PC-3 (cell line): Measurements from ENCODE around the gene LMTK2. TPM values are rescaled to one million over a fixed set of nuclear protein-coding genes. Genes with fewer than 3 reads are reported as not detected.
A peak's percentile ranks its signal among the peaks of the same experiment; 100 is the strongest.

ENCODE experiments used
- ATAC-seq: fragments of 200-7000 bp; cut with Tn5 transposase; 2 replicates; pipeline ENCODE4 v1.9.1; 2020; ENCODE audit warnings: mild to moderate bottlenecking, moderate library complexity
- BruUV-seq: library from RNA; stranded (reverse); fragments of 400-500 nt; replicated peaks from 2 replicates; lab custom pipeline; 2021; lab: Mats Ljungman, UMichigan
- CTCF ChIA-PET: fragments of 300-600 bp; sonication (Branson Sonifier 250); formaldehyde crosslinking; loops from one replicate; lab custom pipeline; 2022; ENCODE audit warnings: antibody characterized with exemption; lab: Charles Lee
- POLR2A ChIA-PET: fragments of 300-600 bp; sonication (Branson Sonifier 250); formaldehyde crosslinking; loops from one replicate; lab custom pipeline; 2022; ENCODE audit warnings: antibody characterized with exemption; ENCODE audit not compliant: unreplicated experiment; lab: Charles Lee
- DNase-seq: peaks from one replicate; pipeline ENCODE4 v3.0.0-alpha.2; 2015
- H2AFZ ChIP-seq: fragments of 300-600 bp; sonication (generic); 2 replicates; pipeline ENCODE4 v1.6.0; 2016; ENCODE audit warnings: antibody characterized with exemption, low read length
- H3F3A ChIP-seq: fragments of 300-600 bp; sonication (generic); one replicate; pipeline ENCODE4 v1.6.0; 2017; ENCODE audit warnings: antibody characterized with exemption, low read length, control low read depth, mild to moderate bottlenecking; ENCODE audit not compliant: unreplicated experiment
- H3K27ac ChIP-seq: fragments of 300-600 bp; sonication (generic); 2 replicates; pipeline ENCODE4 v1.5.1; 2016; ENCODE audit warnings: mild to moderate bottlenecking, low read length
- H3K27me3 ChIP-seq: fragments of 300-600 bp; sonication (generic); 2 replicates; pipeline ENCODE4 v1.6.1; 2016; ENCODE audit warnings: low read length, mixed read lengths
- H3K36me3 ChIP-seq: fragments of 300-600 bp; sonication (generic); 2 replicates; pipeline ENCODE4 v1.6.1; 2016; ENCODE audit warnings: low read depth, mixed run types, low read length, mixed read lengths
- H3K4me1 ChIP-seq: fragments of 300-600 bp; sonication (generic); 2 replicates; pipeline ENCODE4 v1.5.1; 2016; ENCODE audit warnings: low read length; ENCODE audit not compliant: insufficient read depth
- H3K4me2 ChIP-seq: fragments of 300-600 bp; sonication (generic); 2 replicates; pipeline ENCODE4 v1.6.0; 2016; ENCODE audit warnings: low read length
- H3K4me3 ChIP-seq: fragments of 300-600 bp; sonication (generic); 2 replicates; pipeline ENCODE4 v1.5.1; 2016; ENCODE audit warnings: mild to moderate bottlenecking, low read length, mixed read lengths
- H3K79me2 ChIP-seq: fragments of 300-600 bp; sonication (generic); 2 replicates; pipeline ENCODE4 v1.6.1; 2017; ENCODE audit warnings: low read length, mixed read lengths
- H3K9ac ChIP-seq: fragments of 300-600 bp; sonication (generic); 2 replicates; pipeline ENCODE4 v1.6.0; 2016; ENCODE audit warnings: mild to moderate bottlenecking, low read length
- H3K9me2 ChIP-seq: fragments of 300-600 bp; sonication (generic); replicated peaks from 2 replicates; pipeline ENCODE4 v1.6.1; 2016; ENCODE audit warnings: mixed run types, low read length, mixed read lengths
- H3K9me3 ChIP-seq: fragments of 300-600 bp; sonication (generic); 2 replicates; pipeline ENCODE4 v1.6.1; 2016; ENCODE audit warnings: low read length, mixed read lengths
- H4K20me1 ChIP-seq: fragments of 300-600 bp; sonication (generic); 2 replicates; pipeline ENCODE4 v1.6.1; 2016; ENCODE audit warnings: low read length, mixed read lengths
- CTCF ChIP-seq: fragments of 300-600 bp; sonication (generic); conservative IDR thresholded peaks from 2 replicates; pipeline ENCODE4 v1.5.1; 2017; ENCODE audit warnings: antibody characterized with exemption, low read depth, mild to moderate bottlenecking, low read length
- EZH2 ChIP-seq: fragments of 300-600 bp; sonication (generic); IDR thresholded peaks from one replicate; pipeline ENCODE4 v1.6.1; 2017; ENCODE audit warnings: antibody characterized with exemption, mild to moderate bottlenecking, low read length; ENCODE audit not compliant: unreplicated experiment
- EZH2phosphoT487 ChIP-seq: fragments of 300-600 bp; sonication (generic); IDR thresholded peaks from 2 replicates; pipeline ENCODE4 v1.6.1; 2018; ENCODE audit warnings: mild to moderate bottlenecking, antibody characterized with exemption, low read length, borderline replicate concordance
- intact Hi-C: fragments of 100-400 bp; cut with micrococcal nuclease; formaldehyde crosslinking; loops from 2 replicates; pipeline ENCODE4 v1.9.0; 2023
- total RNA-seq: library from RNA; depleted of rRNA; stranded (reverse); fragments of >200 nt; gene quantifications from 2 replicates; pipeline ENCODE4 v1.2.3, GENCODE V29; 2014

Gene LMTK2
- total RNA-seq, 1 experiment from 2014 or later = 9.0 TPM

GRCh38 chr7:98165827-98166667 is 59.4 kb downstream of the LMTK2 start:
- no peaks in the 10 kb centered on the region; the same call in 1 of the 2 replicates for H3K36me3 ChIP-seq
- no peak overlapping the region for H3K4me3 ChIP-seq
- no peaks in the 10 kb centered on the region for H3K9me3 ChIP-seq
- H3K27me3 ChIP-seq = no peaks in the 10 kb centered on the region
- H3K4me2 ChIP-seq = no peak overlapping the region
- H2AFZ ChIP-seq = no peak overlapping the region
- peaks cover 22% of the 10 kb centered on the region for H3K4me1 ChIP-seq
- DNase-seq (peak; percentile 60), ATAC-seq (peak; percentile 51)
- H4K20me1 ChIP-seq = no peaks in the 10 kb centered on the region
- H3K27ac ChIP-seq = no peak overlapping the region
- no peaks in the 10 kb centered on the region for H3K9me2 ChIP-seq
- peaks cover 6% of the 10 kb centered on the region; the same call in 1 of the 2 replicates for H3K79me2 ChIP-seq
- ChIA-PET CTCF (interaction anchor here (0.5 to 5.8 kb wide), 6 partner anchors 12 to 294 kb away, joined by 3 to 72 read pairs (median 3); partner anchors contain the start of gene ASNS), POLR2A (no interaction called here)
- intact Hi-C loops = loop anchor here (1.0 to 10.0 kb wide), 2 partner anchors 60 to 321 kb away; partner anchors contain the start of gene LMTK2
- no peak for TF ChIP-seq EZH2phosphoT487
- peak; percentile 81 for TF ChIP-seq CTCF
- TF ChIP-seq EZH2 = no peak
- no TSS peak for BruUV-seq
- no peaks in the 10 kb centered on the region for H3F3A ChIP-seq
- H3K9ac ChIP-seq = no peak overlapping the region

GRCh38 chr7:98166668-98166970 is 60.0 kb downstream of the LMTK2 start:
- Histone ChIP-seq H2AFZ (no peak overlapping the region), H4K20me1 (no peaks in the 10 kb centered on the region), H3K9ac (no peak overlapping the region), H3K4me3 (no peak overlapping the region), H3K27me3 (no peaks in the 10 kb centered on the region), H3K27ac (no peak overlapping the region), H3K4me1 (peaks cover 22% of the 10 kb centered on the region), H3F3A (no peaks in the 10 kb centered on the region), H3K4me2 (no peak overlapping the region), H3K36me3 (no peaks in the 10 kb centered on the region; the same call in 1 of the 2 replicates), H3K79me2 (peaks cover 6% of the 10 kb centered on the region; the same call in 1 of the 2 replicates), H3K9me3 (no peaks in the 10 kb centered on the region), H3K9me2 (no peaks in the 10 kb centered on the region)
- ChIA-PET CTCF (interaction anchor here (0.9 to 5.8 kb wide), 4 partner anchors 56 to 294 kb away, joined by 3 to 72 read pairs (median 3); partner anchors contain the start of gene ASNS), POLR2A (no interaction called here)
- BruUV-seq = no TSS peak
- intact Hi-C loops = loop anchor here (1.0 to 10.0 kb wide), 2 partner anchors 60 to 322 kb away; partner anchors contain the start of gene LMTK2
- DNase-seq (no peak), ATAC-seq (no peak)
- TF ChIP-seq EZH2phosphoT487 (no peak), CTCF (no peak), EZH2 (no peak)
